ENCODE measurements around the gene HDAC4. TPM values are rescaled to one million over a fixed set of nuclear protein-coding genes. Genes with fewer than 3 reads are reported as not detected.

Gene HDAC4
- total RNA-seq, 4 donors from 2014 or later, result 24.8 to 82.9 (median 41.3) TPM

DNA sequence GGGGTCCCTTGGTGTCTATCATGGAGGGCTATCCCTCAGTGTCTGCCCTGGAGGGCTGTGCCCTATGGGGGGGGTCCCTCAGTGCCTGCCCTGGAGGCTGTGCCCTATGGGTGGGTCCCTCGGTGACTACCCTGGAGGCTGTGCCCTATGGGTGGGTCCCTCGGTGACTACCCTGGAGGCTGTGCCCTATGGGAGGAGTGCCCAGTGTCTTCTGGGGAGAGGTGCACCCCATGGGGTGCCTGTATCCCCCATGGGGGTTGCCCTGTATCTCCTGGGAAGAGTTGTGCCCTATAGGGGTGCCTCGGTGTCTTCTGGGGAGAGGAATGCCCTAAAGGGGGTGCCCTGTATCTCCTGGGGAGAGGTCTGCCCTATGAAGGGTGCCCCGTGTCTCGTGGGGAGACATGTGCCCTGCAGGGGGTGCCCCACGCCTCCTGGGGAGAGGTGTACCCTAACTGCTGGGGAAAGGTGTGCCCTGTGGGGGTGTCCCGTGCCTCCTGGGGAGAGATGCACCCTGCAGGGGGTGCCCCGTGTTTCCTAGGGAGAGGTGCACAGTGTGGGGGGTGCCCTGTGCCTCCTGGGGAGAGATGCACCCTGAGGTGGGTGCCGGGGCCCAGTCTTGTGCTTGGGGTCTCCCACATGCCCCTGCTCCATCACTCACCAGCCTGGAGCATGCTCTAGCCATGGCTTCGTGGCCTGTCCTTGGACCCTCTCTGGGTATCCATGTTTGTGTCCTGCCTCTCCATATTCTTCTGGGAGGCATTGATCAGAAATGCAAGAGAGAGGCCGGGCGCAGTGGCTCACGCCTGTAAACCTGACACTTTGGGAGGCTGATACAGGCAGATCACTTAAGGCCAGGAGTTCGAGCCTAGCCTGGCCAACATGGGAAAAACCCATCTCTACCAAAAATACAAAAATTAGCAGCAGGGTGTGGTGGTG, 215.6 kb downstream of the HDAC4 start:
- TF ChIP-seq, protein P1, sequence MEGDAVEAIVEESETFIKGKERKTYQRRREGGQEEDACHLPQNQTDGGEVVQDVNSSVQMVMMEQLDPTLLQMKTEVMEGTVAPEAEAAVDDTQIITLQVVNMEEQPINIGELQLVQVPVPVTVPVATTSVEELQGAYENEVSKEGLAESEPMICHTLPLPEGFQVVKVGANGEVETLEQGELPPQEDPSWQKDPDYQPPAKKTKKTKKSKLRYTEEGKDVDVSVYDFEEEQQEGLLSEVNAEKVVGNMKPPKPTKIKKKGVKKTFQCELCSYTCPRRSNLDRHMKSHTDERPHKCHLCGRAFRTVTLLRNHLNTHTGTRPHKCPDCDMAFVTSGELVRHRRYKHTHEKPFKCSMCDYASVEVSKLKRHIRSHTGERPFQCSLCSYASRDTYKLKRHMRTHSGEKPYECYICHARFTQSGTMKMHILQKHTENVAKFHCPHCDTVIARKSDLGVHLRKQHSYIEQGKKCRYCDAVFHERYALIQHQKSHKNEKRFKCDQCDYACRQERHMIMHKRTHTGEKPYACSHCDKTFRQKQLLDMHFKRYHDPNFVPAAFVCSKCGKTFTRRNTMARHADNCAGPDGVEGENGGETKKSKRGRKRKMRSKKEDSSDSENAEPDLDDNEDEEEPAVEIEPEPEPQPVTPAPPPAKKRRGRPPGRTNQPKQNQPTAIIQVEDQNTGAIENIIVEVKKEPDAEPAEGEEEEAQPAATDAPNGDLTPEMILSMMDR (IDR thresholded peaks at IDR 0.05; ENCODE audit: low read depth), result no peak

DNA sequence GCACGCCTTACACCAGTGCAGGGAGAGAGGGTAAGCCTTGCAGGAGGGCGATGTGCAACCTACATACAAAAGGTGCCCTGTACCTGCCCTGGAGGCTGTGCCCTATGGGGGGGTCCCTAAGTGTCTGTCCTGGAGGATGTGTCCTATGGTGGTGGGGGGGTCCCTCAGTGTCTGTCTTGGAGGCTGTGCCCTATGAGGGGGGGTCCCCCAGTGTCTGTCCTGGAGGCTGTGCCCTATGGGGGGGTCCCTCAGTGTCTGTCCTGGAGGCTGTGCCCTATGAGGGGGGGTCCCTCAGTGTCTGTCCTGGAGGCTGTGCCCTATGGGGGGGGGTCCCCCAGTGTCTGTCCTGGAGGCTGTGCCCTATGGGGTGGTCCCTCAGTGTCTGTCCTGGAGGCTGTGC, 216.6 kb downstream of the HDAC4 start:
- TF ChIP-seq, protein P1 (IDR thresholded peaks at IDR 0.05; ENCODE audit: low read depth), result no peak

DNA sequence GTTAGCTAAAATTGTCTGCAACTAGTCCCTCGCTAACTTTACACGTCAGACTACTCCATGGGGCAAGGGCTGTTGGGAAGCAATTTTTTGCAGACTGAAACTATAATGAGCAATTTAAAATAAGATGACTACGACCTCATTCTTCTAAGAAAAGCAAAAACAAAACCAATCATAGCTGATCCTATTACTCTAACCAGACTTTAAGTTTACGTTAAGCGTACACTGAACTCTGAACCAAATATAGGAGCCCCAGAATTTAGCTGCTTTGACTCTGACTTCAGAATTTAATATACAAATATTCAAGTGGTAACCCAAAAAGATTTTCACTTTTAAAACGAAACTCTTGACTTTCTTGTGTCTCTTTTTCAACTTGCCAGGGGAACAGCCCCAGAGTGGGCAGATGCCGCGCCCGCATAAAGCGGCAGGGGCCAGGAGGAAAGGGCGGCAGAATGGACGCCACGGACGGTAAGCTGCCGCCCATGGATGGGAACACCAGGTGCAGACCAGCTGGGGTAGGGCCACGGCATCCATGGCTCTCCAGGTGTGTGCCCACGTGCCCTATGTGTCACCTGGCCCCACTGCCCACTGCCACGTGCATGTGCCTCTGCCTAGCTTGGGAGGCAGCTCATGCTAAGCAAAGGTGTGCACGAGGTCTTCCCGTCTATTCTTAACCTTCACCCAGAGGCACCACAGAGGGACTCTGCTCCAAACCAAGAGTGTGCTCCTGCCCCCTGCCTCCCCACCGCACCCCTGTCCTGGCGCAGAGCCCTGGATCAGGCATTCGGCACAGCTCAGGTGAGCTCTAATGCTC, 217.6 kb downstream of the HDAC4 start:
- TF ChIP-seq, protein P1 (IDR thresholded peaks at IDR 0.05; ENCODE audit: low read depth), result no peak

DNA sequence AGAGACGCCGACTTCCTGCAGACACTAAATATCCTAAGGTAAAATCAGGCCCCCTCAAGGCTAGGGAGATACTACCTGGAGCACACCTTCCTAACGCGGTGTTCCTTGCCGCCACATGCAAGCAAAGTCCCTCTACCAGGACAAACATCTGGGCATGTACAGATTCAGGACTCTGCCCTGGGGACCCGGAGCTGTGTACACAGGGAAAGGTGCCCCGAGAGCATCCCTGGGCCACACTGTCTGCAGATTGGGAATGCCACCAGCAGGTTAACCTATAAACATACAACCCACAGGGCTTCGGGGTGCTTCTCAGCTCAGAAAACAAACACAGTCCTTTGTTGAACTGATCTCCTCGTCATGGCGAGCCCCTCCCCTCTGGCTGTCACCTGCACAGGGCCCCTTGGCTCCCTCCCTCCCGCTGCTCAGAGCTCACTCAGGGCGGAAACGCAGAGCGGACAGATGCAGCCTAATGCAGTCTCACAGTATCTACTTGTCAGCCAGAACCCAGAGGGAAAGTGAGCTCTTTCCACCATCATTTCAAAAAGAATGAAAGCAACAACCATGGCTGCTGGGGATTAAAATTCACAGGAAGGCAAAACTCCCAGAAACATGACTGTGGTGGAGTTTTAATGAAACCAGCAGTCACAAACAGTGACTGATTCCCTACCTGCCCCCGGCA, 218.8 kb downstream of the HDAC4 start:
- TF ChIP-seq, protein P1 (IDR thresholded peaks at IDR 0.05; ENCODE audit: low read depth), result no peak

DNA sequence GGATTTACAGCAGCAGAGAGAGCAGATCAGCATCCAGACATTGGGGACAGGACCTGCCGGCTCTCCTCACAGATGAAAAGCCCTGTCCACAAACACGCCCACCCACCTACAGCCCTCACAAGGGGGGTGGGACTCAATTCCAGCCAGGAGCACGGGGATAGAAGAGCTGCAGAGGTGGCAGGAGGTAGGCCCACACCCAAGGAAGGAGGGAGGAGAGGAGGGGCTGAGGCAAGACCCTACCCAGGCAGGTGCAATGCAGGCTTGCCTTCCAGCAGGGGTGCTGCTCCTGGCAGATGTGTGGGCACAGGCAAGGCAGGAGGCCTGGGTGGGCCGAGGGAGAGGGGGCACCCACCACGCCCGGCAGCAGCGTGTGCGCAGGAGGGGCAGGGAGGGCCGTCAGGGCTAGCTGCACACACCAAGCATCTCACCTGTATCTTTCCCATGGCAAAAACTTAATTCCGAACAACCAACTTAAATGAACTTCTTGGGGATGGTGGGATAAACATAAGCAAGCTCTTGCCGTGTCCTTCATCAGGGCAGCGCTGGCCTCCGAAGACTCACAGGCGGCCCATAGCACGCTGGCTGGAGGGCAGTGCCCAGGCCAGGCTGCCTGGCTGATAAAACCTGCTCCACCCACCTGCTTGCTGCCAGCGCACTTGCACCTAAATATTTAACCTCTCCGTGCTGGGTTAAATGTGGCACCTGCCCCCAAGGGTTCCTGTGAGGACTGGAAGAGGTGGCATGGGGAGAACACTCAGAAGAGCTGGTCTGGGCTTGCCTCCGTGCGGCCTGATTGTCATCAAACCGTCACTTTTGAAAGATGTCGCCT, 219.5 kb downstream of the HDAC4 start:
- TF ChIP-seq, protein P1 (IDR thresholded peaks at IDR 0.05; ENCODE audit: low read depth), result no peak

DNA sequence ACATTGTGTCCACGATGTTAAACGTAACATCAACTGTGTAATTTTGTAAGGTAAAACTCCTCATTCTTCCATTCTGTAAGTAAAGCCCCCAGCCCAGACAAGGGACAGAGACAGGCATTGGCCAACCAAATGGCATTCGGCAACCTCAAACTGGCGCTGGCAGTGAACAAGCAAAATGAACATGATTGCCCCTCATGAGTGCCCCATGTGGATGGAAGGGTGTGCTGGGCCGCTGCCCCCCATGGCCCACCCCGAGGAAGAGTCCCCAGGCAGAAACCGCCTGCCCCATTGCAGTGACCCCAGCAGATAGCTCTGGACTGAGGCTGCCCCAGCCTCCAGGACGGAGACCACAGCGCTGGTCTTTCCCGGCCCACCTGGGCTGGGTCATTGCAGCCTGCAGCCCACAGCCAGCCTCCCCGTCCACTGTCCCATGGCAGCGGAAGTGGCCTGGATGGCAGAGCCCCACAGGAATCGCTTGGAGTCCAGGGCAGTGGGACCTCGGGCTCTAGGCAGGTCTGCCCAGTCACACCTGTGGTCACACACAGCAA, 220.2 kb downstream of the HDAC4 start:
- TF ChIP-seq, protein P1 (IDR thresholded peaks at IDR 0.05; ENCODE audit: low read depth), result no peak

Data from subcutaneous adipose tissue (tissue), 4 donors.